VCaP (cell line): ENCODE results near the gene FERMT2.

Experiments
- H3K27ac ChIP-seq: fragments of 450-650 bp; 2 replicates; pipeline ENCODE4 v1.5.1; 2017
- CTCF ChIP-seq: fragments of 450-650 bp; conservative IDR thresholded peaks from 2 replicates; pipeline ENCODE4 v1.5.1; 2017; ENCODE audit warnings: mild to moderate bottlenecking, moderate library complexity

The FERMT2 gene

GRCh38 chr14:52863334-52863700 lies 87.5 kb downstream of the FERMT2 start:
- H3K27ac ChIP-seq, result no peak overlapping the region
- TF ChIP-seq CTCF, result no peak

GRCh38 chr14:52862632-52863333 lies 88.1 kb downstream of the FERMT2 start:
- H3K27ac ChIP-seq, result no peak overlapping the region
- TF ChIP-seq CTCF, result no peak

GRCh38 chr14:52861403-52861802 lies 89.4 kb downstream of the FERMT2 start:
- no peak for TF ChIP-seq CTCF
- H3K27ac ChIP-seq, result no peak overlapping the region

GRCh38 chr14:52860910-52861309 lies 89.9 kb downstream of the FERMT2 start:
- TF ChIP-seq CTCF, result no peak

GRCh38 chr14:52860209-52860608 lies 90.6 kb downstream of the FERMT2 start:
- no peak for TF ChIP-seq CTCF

More at GRCh38 chr14:52860910-52861309, 89.9 kb downstream of the FERMT2 start:
- no peak overlapping the region for H3K27ac ChIP-seq

GRCh38 chr14:52856139-52856538 lies 94.7 kb downstream of the FERMT2 start:
- H3K27ac ChIP-seq, result no peak overlapping the region
- no peak for TF ChIP-seq CTCF

More at GRCh38 chr14:52860209-52860608, 90.6 kb downstream of the FERMT2 start:
- H3K27ac ChIP-seq, result no peak overlapping the region

- no peak for TF ChIP-seq CTCF
- peak overlapping the region; percentile 65 for H3K27ac ChIP-seq
These were observed 97.4 kb downstream of the FERMT2 start for GRCh38 chr14:52853522-52853854.
